SHP77 treated with DMSO at 0.1 percent for 48 hours (cell line): ENCODE measurements around the gene NAIP.
"Not testable (repeated sequence)": the region's sequence is repeated elsewhere in the genome, so short reads cannot be mapped to it uniquely, and the experiment has no call there.

Source experiments
- DNase-seq: peaks from one replicate; lab custom pipeline; 2025; lab: John Stamatoyannopoulos, UW

NAIP gene

DNA sequence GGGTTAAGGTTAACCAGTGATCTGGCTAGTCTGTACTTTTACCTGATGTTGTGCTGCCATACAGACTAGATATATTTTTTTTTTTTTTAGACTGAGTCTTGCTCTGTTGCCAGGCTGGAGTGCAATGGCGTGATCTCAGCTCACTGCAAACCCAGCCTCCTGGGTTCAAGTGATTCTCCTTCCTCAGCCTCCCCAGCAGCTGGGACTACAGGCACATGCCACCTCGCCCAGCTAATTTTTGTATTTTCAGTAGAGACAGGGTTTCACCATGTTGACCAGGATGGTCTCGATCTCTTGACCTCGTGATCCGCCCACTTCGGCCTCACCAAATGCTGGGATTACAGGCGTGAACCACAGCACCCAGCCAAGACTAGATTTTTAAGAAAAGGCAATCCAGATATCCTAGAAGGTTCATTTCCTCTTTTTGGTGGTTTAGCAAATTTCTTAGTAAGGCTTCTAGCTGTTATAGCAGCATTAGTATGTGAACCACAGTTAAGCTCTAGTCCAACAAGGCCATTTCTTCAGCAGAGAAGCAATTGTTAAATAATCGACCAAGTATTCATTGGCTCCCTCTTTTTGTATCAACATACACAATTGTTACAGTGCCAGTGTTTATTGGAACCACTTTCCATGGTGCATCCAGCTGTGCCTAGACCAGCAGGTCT lies at the start of gene NAIP:
NAIP (minus strand) TSS at position 51 of the 665 bp plus-strand sequence. CDS start 12,424 bp downstream, outside the sequence.
- DNase-seq: not testable (repeated sequence)

DNA sequence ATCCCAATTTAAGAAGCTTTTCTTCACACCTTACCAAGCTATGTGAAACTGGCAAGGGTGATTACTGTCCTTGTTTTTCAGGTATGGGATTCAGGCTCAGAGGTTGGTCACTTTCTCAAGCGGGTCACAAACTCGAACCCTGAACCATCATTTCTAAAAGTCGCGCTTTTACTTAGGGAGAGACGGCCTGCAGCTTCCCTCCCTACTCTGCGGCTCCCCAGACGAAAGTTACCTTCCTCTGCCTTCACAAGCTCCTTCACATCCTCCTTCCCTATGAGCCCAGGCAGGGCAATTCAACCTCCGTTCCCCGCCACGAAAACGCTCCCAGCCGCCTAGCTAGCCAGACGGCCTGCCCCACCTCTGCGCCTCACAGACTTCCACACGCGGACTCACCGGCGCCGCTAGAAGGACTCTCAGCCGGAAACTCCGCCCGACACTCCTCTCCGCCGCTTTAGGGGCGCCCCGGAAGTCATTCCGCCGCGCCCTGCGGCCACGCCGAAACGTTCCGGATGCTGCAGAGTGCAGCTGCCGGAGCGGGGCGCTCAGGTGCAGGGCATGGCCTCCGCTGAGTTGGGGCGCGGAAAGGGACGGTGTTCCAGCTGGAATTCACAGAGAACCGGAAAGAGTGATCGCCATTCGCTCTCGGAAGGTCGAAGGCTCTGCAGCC lies 42.3 kb upstream of the NAIP start, which contains the start of gene GTF2H2:
GTF2H2 (minus strand) TSS at position 415 of the 667 bp plus-strand sequence. CDS start 4,913 bp downstream, outside the sequence.
- not testable (repeated sequence) for DNase-seq

DNA sequence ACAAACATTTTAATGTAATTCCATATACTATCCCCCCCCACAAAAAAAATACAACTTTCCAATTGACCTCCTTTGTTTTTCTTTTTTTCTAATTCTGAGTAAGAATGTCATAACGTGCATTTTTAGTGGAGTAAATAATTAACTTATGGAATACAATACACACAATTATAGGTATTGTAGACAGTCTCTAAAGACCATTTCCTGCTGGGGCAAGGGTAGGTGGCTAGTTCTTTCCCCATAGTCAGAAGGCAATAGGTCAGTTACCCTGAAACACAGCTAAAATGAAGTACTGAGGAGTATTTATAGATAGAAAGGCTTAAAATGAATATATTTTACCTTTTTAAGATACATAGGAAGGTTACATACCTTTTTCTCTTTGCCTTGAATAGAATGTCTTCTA lies 36.2 kb upstream of the NAIP start:
- not testable (repeated sequence) for DNase-seq

DNA sequence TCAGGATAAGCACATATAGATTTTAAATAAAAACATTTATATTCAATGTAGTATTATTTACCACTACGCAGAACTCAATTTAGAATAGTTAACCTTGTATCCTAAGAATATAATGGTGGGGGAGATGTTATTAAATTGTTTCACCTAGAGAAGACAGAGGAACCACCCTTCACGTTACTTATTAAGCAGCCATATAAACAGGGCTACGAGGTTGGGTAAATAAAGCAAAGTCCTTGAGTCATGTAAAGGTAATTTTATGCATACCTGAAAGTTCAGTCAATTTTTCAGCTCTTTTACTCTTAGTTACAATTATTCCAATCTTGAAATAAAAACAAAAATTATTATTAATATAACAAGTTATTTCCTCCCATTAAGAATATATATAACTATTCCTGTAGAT lies 34.3 kb upstream of the NAIP start:
- not testable (repeated sequence) for DNase-seq

GRCh38 chr5:71044808-71045207 lies 19.7 kb upstream of the NAIP start:
- not testable (repeated sequence) for DNase-seq

DNA sequence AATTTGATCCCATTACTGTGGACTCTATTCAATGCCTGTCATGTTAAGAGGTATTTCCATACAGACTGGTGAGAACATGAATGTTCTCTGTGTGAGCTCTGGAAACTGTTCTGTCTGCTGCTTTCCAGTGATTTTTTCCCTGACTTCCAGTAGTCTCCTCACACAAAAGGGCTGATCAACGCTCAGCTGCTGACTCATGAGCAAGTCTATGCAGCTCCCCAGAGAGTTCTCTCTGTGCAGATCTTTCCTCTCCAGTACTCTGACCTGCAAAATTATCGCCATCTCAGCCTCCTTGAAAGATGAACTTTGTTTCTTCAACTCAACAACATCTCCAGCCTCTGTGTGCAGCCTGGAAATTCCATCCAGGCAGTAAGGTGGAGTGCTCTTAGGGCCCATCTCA lies 19.0 kb upstream of the NAIP start:
- DNase-seq: not testable (repeated sequence)

DNA sequence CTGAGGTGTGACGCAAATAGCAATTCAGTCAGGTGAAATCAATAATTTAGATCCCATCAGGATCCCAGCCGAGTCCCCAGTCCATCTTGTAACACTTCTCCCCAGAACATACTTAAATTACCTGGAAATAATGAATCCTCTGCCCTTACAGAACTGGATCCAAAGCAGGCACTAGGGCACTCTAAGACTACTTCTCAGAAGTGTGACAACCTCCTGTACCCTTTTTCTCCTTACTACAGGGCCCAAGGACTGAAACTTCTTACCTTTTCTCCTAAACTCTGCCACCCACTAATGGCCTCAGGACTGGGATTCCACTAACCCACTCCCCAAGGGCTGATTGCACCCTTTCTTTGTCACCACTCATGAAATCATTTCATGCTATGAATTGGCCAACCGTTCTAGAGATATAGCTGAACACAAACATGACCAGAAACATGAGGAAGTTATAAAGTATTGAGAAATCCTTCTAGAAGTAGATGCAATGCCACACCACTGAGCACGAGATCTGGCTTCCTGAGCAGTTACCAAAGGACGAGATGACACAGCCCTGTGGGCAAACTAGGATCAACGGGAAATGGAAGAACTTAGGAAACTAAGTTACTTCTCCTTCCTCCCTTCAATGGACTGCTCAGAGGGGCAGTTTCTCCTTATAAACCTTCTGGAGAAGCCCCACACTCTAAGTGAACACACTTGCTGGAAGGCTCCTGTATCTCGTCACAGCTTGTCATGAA lies 6.1 kb upstream of the NAIP start:
- DNase-seq: not testable (repeated sequence)

DNA sequence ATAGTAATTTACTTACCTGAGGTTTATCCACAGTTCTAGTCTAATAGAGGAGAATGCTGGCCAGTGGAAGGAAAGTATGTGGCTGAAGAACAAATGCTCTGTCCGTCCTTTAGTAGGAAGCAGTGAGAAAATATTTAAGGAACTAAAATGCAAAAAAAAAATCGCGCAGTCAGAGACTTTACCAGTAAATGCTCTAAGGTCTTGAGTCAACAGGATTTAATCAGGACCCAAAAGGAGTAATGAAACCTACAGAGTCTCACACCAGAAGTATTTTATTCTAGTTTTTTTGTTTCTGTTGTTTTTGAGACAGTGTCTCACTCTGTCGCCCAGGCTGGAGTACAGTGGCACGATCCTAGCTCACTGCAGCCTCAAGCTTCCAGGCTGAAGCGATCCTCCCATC lies 4.5 kb downstream of the NAIP start:
- not testable (repeated sequence) for DNase-seq

DNA sequence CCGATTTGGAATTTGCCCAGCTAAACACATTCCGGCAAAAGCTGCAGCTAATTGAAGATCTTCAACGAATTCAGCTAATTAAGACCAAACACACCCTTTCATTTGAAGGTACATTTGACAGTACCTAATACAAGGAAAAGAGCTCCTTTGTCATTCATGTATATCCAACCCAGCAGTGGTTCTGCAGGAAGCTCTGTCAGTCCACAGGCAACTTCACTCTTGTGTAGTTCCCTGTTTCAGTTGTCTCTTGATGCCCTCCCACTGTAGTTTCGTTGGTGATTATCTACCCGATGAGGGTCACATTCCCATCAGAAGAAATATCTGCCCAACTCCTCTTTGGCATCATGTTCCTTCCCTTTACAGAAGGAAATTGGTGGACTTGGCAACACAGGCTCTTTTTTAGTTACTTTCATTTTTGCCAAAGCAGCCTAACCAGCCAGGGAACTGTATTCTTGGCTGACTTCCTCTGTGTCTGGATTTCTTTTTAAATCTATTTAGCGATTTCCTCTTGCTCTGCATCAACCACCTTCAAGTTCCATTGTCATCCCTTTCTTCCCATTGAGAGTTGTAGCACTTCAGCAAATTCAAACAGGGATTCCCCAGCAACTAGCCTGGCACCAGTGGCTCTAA lies 6.6 kb downstream of the NAIP start:
- not testable (repeated sequence) for DNase-seq

- no peak for DNase-seq
Observed at GRCh38 chr5:71014176-71014575, 11.0 kb downstream of the NAIP start.

GRCh38 chr5:71013575-71013974 lies 11.6 kb downstream of the NAIP start:
- DNase-seq: no peak

- DNase-seq: no peak
Observed at GRCh38 chr5:71011194-71011792, 13.8 kb downstream of the NAIP start.

DNA sequence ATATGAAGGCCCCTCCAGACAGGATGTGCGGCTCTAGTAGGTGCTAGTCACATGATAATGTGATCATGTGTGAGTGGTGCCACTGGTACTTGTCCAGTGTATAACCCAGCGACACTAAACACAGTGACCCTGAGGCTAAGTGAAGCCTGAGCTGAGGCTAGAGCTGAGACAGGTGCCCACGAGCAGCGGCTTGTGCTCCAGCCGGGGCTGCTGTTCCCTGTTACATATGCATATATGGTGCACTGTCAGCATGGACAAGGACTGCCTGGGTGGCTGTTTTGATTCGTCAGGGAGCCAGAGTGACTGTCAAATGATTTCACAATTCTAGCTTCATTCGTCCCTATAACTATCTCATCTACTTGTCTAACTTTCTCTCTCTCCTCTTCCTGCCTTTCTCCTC lies 18.2 kb downstream of the NAIP start:
- DNase-seq: not testable (repeated sequence)

GRCh38 chr5:70984882-70985281 lies 40.3 kb downstream of the NAIP start:
- not testable (repeated sequence) for DNase-seq

DNA sequence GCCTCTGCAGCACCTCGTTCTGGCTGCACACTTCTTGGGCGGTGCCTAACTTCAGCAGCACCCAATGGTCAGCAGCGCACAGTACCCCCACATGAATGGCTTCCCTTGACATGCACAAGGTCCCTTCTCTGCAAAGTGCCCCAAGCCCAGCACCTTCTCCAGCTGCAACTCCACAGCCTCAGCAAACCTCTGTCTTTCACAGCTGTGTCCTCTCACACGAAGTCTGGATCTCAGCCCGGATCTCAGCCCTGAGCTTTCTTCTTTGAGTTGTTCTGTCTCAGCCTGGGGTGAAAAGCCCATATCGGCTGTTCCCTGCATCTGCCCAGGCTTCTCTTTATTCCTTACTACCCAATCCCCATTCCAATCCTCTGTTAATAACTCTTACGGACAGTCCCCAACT lies 57.9 kb downstream of the NAIP start:
- DNase-seq: not testable (repeated sequence)

DNA sequence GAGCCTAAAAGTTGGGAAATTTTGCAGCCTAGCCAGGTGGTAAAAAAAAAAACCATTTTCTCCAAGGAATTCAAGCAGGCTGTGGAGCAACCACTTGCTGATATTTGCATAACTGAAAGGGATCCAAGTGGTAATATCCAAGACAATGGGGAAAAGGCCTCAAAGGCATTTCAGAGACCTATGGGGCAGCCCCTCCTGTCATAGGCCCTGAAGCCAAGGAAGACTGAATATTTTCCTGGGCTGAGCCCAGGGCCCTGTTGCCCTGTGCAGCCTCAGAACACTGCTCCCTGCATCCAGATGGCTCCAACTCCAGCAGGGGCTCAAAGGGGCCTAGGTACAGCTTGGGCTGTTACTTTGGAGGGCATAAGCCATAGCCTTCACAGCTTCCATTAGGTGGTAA lies 60.6 kb downstream of the NAIP start:
- DNase-seq: not testable (repeated sequence)

- not testable (repeated sequence) for DNase-seq
Observed at GRCh38 chr5:70953068-70953467, 72.1 kb downstream of the NAIP start.

- not testable (repeated sequence) for DNase-seq
Observed at GRCh38 chr5:70932560-70932959, 92.6 kb downstream of the NAIP start.

- DNase-seq: not testable (repeated sequence)
Observed at GRCh38 chr5:70931709-70932368, 93.3 kb downstream of the NAIP start.

DNA sequence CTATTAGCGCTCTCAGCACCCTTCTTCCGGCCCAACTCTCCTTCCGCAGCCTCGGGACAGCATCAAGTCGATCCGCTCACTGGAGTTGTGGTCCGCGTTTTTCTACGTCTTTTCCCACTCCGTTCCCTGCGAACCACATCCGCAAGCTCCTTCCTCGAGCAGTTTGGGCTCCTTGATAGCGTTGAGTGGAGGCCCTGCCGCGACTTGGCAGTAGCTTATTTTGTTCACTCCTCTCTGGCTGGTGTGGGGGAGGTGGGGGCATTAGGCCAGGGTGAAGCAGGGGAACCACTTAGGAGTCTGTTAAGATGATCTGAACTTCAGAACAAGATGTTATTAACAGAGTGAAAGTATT lies 100.0 kb downstream of the NAIP start:
- DNase-seq: not testable (repeated sequence)
